ENCODE measurements around the gene SCFD2.

GRCh38 chr4:52942936-52943335, 422.9 kb downstream of the SCFD2 start:
- TF ChIP-seq EZH2 (IDR thresholded peaks at IDR 0.05; ENCODE audit: low read length, unreplicated experiment): no peak
- no peak for TF ChIP-seq EZH2phosphoT487 (IDR thresholded peaks at IDR 0.05; ENCODE audit: borderline replicate concordance, low read length)

Data from PC-3 (cell line).